Activated naive CD4-positive, alpha-beta T cell treated with Interleukin-2 at 50 U/mL for 16 hours (primary cell): ENCODE results near the gene SPATS2.
"Not testable (repeated sequence)": the region's sequence is repeated elsewhere in the genome, so short reads cannot be mapped to it uniquely, and the experiment has no call there.

Experiments used
- DNase-seq: peaks from one replicate; pipeline ENCODE4 v3.0.0-alpha.2; 2020

The SPATS2 gene

GRCh38 chr12:49478949-49479664, 111.8 kb downstream of the SPATS2 start:
- no peak for DNase-seq

DNA sequence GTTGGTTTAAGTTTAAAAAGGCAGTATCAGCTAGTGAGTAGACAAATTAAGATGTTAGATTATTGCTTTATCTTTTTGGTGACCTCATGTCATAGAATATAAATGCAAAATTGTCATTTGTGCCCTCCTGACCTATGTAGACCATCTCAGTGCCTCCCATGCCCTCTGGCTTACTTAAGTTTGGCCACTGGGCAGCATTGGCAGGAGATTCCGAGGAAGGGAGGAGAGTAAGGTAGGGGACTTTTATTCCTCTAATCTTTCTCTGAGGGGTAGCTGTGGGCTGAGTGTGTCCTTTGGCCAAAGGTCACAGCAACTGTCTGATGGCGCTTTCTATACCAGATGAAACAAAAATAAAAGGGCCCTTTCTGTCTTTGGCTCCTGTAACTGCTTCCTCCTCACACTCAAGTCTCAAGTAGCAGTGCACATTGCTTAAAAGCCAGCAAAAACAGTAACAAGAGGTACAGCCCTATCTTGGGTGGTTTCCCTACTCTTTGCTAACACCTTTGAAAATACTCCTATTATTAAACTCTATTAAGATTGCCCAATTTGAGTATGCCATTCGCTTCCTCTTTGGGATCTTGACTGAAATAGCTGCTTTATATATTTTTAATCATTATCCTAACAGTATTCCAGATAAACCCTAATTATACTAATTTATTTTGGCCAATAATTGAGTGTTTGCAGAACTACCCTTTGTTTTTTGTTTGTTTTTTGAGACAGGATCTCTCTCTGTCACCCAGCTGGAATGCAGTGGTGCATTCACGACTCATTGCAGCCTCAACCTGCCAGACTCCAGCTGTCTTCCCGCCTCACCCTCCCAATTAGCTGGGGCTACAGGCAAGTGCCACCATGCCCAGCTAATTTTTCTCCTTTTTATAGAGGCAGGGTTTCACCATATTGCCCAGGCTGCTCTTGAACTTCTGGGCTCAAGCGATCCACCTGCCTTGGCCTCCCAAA, 115.1 kb downstream of the SPATS2 start:
- no peak for DNase-seq

- no peak for DNase-seq
Measured at GRCh38 chr12:49483619-49484018, 116.4 kb downstream of the SPATS2 start.

DNA sequence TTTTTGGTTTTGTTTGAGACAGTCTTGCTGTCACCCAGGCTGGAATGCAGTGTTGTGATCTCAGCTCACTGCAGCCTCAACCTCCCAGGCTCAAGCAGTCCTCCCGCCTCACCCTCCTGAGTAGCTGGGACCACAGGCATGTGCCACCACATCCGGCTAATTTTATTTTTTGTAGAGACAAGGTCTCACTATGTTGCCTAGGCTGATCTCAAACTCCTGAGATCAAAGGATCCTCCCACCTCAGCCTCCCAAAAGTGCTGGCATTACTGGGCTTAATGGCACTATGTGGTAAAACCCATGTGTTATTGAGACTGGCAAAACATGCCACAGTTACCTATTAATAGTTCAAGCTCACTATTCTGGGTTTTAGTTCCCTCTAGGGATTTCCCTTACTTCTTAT, 120.3 kb downstream of the SPATS2 start:
- no peak for DNase-seq

DNA sequence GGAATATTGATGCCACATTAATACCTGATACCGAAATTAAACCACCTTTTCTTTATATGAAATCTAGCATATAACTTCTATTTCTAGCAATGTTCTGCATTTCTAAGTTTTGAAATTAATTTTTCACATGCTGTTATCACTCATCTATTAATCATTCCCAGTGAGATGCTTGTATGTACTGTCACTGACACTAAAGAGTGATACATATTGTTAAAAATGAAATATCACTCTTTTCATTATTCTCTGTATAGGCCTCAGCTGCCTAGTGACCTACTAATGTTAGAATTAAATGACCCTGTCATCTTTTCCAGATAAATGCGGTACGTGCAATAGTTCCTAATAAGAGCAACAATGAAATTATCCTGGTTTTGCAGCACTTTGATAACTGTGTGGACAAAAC, 121.9 kb downstream of the SPATS2 start:
- no peak for DNase-seq

DNA sequence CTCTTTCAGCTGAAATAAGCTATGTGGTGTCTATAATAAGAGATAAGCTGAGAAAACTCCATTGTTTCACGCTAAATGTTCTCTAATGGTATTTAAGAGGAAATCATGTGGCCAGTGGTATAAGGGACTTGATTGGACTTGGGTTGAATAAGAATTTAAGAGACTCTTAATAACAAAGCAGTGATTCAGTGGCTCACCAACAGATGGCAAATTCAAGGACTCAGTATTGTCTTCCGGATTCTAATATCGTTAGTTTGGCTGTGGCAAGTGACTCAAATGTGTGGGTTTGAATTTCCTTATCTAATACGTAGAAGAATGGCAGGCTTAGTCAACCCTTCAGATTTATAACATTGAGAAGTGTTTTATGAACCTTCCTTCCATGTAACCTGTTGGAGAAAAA, 122.5 kb downstream of the SPATS2 start:
- DNase-seq: no peak

- no peak for DNase-seq
Measured at GRCh38 chr12:49491823-49492222, 124.6 kb downstream of the SPATS2 start.

- DNase-seq: no peak
Measured at GRCh38 chr12:49493900-49494299, 126.6 kb downstream of the SPATS2 start.

GRCh38 chr12:49496417-49497360, 129.4 kb downstream of the SPATS2 start:
- no peak for DNase-seq

- no peak for DNase-seq
Measured at GRCh38 chr12:49501895-49502294, 134.6 kb downstream of the SPATS2 start.

DNA sequence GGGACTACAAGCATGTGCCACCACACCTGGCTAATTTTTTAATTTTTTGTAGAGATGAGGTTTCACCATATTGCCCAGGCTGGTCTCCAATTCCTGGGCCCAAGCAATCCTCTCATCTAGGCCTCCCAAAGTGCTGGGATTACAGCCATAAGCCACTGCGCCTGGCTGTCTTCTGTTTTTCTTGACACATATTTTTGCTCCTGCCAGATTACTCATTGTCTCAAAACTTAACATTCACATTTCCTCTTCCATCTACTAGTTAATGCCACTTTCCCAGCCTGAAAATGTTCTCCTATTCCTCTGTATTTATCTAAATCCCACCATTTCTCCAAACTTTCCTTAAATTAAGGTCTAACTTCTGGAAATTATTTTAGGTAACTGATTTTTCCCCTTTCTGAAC, 135.3 kb downstream of the SPATS2 start:
- DNase-seq: no peak

DNA sequence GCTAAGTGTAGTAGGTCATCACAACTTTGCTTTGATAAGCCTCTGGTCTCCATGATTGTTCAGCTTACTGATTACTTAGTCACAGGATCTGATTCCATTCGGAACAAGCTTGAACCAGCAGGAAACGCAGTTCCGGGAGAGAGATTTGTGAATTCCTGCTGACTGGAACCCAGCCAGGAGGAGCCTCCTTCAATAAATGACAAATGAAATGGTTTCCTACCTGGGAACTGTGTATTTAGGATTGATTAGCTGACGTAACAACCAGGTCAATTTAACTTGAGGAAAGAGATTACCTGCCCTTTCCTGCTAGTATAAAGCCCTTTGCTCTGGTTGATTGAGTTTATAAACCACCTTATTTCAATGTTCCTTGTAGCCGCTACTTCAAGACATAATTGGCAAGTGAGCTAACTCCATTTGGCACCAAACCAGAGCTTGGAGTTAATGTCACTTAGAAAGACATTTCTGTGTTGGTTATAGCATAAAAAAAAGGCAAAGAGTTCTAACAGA, 136.5 kb downstream of the SPATS2 start:
- DNase-seq: no peak

- no peak for DNase-seq
Measured at GRCh38 chr12:49505672-49506071, 138.4 kb downstream of the SPATS2 start.

GRCh38 chr12:49507139-49507538, 139.9 kb downstream of the SPATS2 start:
- DNase-seq: no peak

GRCh38 chr12:49509681-49510080, 142.4 kb downstream of the SPATS2 start:
- DNase-seq: not testable (repeated sequence)

GRCh38 chr12:49511410-49511809, 144.1 kb downstream of the SPATS2 start:
- no peak for DNase-seq

GRCh38 chr12:49512546-49512945, 145.3 kb downstream of the SPATS2 start:
- no peak for DNase-seq

- no peak for DNase-seq
Measured at GRCh38 chr12:49515266-49515665, 148.0 kb downstream of the SPATS2 start.

- DNase-seq: no peak
Measured at GRCh38 chr12:49518914-49519573, 151.8 kb downstream of the SPATS2 start.

- no peak for DNase-seq
Measured at GRCh38 chr12:49519574-49519936, 152.3 kb downstream of the SPATS2 start.

DNA sequence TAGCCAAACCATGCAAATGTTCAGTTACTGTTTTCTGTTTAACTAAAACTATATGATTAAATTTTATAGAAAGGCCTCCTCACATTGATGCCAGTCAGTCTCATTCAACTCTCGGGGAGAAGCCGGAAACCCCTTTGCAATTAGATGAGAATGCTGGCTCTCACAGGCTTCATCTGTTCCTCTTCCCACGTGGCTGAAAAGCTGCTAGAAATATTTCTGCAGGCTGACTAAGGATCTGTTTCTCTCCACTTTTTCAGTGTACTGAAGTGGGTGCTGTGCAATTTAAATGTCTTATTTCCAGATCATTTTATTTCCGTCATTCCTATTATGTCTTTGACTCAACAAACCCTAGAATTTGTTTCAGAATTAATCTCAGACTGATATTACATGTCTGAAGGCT, 154.1 kb downstream of the SPATS2 start:
- no peak for DNase-seq

GRCh38 chr12:49524660-49525324, 157.5 kb downstream of the SPATS2 start:
- no peak for DNase-seq
